Measurements from ENCODE around the gene BEND5.
A peak's percentile ranks its signal among the peaks of the same experiment; 100 is the strongest.

Gene BEND5

DNA sequence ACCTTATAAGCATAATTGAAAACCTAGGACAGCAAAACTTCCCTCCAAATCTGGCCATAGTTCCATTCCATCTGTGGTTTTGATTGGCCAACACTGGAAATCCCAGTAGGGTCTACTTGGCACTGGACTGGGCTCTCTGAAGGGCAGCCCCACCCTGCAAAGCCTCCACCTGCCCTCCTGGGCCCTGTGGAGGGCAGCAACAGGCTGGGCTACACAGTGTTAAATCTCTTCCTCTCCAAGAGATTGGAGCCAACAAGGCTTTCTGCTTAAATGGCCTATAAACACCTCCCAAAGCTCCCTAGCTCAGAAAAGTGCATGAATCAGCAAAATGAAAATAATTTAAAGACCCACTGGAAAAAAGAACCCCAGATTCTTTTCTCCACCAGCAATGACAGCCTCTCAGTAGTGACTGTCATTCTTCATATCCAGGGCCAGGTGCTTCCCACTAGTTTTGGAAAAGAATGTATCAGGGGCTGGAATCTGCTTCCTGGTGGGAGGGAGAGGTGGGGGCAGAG lies 58.5 kb downstream of the BEND5 start:
- no peak for DNase-seq

DNA sequence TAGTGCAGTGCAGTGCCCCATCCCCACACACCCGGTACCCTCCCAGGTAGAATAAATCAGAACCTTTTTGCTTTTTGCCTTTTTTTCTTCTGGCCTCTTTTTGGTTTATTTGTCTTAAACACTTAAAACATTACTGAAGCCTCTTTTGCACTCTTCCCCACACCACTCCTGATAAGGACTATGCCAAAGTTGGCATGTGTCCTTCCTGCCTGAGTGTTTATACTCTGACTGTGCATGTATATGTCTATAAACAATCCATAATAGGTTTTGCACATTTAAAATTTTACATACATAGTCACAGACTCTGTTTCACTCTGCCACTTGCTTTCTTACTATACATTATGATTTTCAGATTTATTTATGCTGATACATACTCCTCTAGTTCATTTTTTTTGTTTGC lies 59.6 kb downstream of the BEND5 start:
- DNase-seq = no peak

DNA sequence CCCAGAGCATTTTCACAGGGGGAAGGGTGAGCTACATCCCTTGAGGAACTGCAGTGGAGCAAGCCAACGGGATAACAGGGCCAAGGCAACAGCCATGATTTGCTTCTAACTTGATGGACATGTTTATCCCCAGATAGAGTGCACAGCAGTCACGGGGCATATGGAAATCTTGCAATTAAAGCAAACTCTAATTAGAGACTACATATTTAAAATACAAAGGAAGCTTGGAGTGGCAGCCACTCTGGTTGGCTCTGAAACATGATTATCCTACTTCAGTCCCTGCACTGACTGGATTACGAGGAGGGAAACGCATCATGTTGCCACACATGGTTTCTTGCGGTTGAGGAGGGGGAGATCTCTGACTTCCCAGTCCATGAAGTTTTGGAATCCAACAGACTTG lies 60.8 kb downstream of the BEND5 start:
- no peak for DNase-seq

DNA sequence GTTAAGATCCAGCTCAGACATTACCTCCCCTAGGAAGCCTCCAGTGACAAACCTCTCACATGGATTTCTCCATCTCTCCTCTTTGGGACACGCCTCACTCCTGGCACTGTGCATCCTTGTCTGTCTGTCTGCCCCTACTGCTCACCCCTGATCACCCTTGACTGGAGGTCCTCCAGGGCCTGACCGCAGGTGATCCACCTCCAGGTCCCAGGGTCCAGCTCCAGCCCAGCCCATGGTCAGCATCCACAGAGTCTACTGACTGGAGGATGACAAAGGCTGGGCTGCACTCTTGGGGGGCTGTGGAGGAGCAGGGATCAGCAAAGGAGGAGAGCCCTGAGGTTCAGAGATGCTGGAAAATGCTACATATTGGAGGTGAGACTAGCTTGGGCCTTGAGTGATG lies 65.8 kb downstream of the BEND5 start:
- no peak for DNase-seq

DNA sequence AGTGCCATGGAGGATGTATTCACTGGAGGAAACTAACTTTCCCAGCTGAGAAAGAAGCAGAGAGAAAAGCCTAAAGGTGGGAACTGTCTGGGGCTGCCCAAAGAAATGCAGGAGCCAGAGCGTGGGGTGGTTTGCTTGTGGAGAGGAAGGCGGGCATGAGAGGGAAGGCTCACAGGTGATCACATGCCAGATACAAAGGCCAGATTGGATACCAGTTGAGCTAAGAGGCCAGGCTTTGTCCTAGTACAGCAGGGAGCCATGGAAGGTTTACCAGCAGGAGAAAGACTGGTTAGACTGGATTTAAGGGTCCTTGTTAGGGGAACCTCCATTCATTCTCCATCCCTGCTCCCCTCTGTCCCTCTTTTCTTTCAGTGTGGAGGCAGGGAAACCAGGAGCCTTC lies 66.4 kb downstream of the BEND5 start:
- no peak for DNase-seq

DNA sequence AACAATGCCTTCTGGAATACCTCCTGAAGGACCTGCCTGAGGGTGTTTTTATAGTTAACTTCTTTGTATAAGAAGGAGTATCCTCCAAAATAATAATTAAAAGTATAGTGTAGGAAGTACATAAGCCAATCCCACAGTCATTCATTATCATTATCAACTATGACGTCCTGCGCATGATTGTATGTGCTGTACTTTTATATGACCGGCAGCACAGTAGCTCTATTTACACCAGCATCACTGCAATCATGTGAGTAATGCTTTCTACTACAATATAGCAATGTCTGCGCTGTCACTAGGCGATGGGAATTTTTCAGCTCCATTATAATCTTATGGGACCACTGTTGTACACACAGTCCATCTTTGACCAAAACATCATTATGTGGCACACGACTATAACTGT lies 72.0 kb downstream of the BEND5 start:
- DNase-seq = no peak

DNA sequence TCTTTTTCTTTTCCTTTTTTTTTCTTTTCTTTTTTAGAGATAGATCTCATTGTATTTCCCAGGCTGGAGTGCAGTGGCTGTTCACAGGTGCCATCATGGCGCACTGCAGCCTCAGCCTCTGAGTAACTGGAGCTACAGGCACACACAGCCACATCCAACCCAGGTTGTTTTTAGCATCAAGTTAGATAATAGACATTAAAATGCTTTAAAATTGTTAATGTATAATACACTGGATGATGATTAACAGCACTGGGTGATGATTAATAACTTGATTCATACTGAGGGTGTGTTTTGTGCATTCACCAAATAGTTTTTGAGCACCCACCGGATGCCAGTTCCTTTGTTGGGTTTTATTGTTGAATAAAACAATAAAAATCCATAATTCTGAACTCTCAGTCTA lies 75.2 kb downstream of the BEND5 start:
- no peak for DNase-seq

DNA sequence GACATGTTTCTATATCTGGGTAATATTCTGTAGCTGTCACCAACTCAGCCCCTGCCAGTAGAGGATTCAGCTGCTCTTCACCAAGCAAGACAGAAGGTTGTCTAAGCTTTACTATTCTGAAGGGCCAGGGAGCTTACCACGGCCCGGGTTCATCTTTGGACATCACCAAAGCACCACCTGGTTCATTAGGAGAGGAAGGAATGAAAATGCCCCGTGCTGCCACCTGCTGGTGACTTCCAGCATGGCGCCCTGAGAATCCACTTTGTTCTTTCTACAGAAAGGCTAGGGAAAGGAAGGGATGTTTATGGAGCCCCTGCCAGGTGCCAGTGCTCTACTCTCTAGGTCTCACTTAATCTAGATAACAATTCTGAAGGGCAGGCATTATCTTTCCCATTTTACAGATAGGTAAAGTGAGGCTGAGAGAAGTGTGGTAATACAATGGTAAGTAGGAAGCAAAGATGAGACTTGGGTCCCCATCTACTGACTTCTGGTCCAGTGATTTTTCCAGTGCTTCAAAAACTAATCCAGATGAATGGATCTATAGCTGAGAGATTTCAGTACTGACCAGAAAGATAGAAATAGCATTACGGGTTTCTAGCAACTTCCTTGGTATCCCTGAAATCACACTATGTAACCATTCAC lies 79.5 kb downstream of the BEND5 start:
- peak; percentile 30 for DNase-seq

DNA sequence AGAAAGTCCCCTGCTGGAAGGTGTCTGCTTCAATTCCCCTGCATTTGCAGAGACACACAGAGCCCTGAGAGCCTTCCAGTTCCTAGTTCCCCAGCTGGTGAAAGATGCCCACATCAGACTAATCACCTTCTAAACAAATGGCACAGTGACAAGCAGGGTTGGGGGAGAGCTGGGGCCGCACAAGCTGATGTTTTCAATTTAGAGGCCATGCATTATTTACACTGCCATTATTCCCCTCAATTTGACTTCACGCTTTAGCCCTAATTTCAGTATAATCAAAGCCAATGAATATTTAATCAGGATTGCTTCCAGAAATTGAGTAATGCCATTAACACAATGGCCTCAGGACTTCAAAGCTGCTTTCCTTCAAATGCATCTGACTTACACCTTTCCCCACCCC lies 81.5 kb downstream of the BEND5 start:
- no peak for DNase-seq

DNA sequence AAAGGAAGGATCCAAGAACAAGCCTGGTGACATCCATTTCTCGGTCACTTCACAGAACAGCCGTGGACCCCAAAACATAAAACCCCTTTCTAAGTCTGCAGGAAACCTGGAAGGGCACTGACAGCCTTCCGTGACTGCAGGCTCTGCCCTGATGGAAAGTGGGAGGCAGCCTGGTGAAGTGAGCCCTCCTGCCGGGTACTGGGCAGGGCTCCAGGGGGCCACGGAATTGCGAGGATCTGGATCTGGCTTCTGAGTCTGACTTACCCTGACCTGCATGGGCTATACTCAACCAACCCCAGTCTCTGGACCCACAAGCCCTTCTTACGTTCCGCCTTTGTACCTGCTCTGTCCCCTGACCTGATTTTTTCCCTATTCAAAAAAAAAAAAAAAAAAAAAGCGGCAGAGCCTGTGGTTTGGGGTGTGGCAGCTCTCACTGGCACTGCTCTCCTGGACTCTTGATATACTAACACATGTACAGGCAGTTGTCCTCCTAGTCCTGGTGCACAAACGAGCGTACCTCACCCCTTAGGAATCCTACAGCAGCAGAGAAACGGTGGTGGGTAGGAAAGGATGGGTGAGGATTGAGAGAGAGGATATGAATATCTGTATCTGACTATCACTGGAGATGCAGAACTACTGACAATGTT lies 82.9 kb downstream of the BEND5 start:
- DNase-seq = no peak

DNA sequence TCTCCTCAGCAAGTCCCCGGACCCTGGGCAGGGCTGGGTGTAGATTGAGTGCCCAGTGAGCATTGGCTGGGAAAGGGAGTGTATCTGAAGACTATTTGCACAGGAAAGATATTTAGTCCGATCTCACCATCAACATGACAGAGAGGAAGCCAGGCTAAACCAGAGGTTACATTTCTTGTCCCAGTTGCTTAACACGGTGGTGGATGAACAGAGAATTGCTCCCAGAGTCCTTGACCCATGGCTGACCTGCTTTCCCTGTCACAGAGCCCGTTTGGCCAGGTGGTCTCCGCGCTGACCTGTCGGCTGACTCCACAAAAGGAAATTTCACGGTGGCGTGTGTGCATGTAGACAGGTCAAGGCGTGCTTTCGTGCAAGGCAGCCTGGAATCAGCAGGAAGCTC lies 83.5 kb downstream of the BEND5 start:
- DNase-seq = no peak

DNA sequence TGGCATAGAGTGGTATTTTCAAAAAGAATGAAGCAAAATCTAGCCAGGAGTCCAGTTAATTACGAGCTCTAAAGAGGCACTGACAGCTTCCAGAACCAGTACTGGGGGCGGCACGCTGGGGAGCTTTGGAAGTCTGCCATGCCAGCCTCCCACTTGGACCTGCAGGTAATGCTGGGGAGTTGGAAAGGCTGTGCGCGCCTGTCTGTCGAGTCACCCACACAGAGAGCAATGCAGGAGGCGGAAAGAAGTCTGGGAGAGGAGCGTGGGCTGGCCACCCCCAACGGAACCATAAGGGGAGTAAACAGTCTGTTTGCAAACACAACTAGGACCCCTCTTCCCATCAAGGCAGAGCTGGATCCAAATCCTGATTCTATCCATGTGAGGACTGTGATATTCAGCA lies 84.5 kb downstream of the BEND5 start:
- DNase-seq = no peak

DNA sequence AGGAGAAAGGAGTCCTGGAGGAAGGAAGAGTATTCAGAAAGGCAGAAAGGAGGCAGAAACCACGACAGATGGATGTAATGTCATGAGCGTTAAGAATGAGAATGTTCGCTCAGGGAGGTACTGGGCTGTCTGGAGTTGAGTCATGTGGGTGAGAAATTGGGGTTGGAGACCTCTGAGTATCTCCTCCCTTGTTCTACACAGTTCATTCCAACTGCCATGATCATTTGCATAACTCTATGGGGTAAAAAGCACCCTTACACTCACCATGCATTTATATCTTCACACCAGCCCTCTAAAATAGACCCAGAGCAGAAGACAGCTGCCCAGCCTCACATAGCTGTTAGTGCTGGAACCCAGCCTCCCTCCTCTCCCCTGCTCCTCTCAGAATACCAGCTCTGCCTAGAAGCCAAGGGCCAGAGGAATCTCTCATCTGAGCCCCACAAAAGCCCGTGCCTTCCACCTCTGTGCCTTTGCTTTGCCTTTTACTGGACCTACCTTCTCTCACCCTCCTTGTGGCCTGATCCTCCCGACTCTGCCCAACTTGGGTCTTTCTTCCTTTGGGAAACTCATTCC lies 85.2 kb downstream of the BEND5 start:
- peak; percentile 11 for DNase-seq

DNA sequence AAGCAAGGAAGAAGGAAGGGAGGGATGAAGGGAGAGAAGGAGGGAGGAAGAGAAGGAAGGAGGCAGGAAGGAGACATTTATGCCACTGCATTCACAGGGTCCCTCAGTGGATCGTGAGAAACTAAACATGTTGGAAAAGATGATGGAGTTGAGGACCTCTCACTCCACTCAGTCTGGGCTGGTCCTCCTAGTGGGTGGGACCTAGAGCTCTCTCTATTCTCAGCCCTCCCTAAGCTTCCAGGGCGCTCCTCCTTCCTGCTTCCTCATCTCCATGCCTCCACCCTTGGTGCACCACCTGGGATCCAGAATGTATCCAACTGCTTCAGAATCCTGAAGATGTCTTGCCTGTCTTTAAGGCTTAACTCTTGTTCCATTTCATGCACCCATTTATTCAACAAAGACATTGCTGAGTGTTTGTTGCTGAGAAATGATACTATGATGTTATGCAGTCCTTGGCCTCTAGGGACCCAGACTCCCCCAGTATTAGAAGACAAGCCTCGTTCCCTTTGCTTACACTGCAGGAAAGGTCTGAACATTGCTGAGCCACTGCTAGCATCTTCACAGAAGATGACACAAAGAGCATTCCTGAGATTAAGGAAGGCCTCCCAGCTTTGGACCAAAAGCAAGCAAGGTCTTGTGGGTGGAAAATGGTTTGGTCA lies 88.5 kb downstream of the BEND5 start:
- DNase-seq = peak; percentile 8

DNA sequence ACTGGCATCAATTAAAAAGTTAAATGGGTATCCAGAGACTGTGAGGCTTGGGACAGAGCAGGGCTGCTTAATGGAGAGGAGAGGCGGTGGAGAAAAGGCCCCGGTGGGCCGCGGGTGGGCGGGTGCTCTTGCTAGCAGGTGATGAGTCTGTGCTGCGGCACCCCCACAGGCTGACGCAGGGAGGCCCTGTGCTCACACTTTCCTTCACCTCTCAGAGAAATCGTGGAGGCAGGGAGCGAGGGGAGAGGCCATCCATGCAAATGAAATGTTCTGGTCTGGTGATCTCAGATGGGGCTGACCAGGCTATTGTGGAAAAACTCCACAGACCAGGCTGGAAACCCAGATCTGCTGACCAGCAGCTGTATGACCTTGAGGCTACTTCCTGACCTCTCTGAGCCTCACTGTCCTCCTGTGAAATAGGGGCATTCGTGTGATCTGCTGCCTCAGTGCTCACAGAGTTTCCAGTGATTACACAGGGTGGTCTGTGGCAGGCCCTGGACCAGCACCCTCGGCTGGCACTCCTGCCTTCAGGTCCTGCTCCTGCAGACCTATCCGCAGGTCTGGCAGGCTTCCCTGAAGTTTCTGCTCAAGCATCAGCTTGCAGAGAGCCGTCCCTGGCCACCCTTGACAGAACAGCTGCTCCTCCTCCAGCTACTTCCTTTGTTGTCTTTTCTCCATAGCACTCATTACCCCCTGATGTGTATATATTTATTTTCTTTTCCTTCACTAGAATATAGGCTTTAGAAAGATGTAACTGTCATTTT lies 89.2 kb downstream of the BEND5 start:
- no peak for DNase-seq

DNA sequence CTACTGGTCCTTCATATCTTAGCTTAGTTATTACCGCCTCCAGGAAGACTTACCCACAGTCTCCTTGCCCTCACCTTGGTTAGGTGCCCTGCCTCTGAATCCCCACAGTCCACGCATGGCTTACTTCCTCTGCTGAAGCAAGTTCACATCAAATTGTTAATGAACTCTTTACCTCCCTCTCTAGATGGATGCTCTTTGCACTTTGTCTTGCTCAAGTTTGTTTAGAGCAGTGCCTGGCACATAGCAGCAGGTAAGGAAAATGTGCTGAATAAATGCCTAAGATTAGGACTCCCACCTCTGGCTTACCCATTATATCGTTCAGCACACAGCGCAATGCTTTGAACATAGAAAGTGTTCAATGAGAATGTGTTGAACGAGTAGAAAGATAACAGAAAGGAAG lies 90.5 kb downstream of the BEND5 start:
- no peak for DNase-seq

DNA sequence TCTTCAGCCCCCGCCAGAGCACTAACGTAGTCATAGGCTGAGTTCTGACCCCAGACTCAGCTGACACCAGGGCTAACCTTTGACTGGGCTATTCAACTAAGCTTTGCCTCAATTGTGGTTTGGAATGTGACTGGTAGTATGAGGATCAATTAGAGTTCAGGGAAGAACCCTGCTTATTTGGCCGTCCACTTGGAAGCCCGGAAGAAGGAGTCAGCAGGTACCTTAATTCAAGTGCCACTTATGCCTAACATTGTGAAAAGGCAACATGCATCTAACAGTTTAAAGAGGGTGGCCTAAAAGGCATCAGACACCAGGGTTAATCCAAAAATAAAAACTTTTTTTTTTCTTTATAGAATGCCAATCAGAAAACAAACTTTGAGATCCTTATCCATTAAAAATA lies 92.3 kb downstream of the BEND5 start:
- no peak for DNase-seq

DNA sequence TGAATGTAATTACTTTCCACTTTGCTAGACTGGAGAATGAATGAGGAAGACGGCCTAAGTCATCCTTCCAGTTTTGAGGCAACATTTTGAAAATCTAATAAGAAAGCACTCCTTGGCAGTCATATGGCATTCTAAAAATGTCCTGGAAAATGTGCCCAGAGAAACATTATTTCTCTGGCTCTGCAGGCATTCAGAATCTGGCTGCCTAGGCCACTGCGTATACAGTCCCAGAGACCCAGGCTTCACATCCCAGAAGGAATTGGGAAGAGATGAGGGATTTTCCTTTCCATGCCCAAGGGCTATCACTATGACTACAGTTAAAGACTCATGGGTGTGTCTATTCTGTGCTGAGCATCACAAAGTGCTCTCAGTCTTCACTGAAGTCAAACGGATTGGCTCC lies 92.9 kb downstream of the BEND5 start:
- no peak for DNase-seq

DNA sequence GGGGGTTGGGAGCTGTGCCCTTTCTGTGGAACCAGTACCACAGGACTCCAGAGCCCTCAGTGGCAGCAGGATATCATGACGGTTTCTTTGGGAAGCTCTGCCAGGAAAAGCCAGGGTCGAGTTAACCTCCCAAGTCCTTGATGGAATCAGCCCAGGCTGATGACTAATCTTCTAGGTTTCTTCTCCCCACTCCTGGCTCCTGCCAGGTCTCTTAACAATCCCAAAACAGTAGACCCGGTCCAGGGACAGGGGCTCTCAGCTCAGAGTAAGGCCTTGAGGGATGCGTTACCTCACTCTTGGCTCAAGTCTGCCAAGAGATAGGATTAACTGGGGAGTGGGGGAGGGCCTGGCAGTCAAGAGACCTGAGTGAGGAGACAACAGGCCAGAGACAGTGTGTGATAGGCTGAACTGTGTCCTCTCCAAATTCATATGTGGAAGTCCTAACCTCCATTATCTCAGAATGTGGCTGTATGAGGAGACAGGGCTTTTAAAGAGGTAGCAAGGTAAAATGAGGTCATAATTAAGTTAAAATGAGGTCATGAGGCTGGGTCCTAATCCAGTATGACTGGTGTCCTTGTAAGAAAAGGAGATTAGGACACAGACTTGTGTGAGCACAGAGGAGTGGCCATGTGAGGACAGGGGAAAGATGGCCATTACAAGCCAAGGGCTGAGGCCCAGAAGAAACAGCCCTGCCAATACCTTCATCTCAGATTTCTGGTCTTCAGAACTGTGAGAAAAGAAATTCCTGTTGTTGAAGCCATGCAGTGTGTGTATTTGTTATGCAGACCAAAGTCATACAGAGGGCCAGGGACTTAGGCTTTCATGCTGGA lies 95.0 kb downstream of the BEND5 start:
- peak; percentile 42 for DNase-seq

DNA sequence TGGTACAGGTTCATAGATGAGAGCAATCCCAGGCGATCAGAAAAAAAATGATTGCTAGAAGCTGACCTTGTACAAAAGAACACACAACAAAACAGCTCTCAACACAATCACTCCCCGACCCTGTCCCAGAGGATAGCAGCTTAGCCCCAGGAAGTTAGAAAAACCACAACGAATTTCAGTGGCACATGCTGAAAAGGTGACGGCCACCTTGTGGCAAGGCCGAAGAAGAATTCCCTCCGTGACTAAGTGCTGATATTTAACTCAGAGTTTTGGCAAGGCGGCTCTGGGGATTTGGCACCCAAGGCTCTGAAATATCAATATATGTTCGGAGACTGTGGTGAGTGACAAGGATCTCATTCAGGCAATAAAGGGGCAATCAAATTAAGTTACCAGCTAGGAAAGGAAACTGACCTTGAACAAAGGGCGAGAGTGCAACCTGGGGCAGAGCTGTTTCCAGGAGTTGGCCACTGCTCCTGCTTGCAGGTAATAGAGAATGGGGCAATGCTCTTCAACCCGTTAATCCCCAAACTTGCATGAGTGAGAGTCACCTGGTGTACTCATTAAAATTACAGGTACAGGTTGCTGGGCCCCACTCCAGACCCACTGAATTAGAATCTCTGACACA lies 96.2 kb downstream of the BEND5 start:
- DNase-seq = no peak

DNA sequence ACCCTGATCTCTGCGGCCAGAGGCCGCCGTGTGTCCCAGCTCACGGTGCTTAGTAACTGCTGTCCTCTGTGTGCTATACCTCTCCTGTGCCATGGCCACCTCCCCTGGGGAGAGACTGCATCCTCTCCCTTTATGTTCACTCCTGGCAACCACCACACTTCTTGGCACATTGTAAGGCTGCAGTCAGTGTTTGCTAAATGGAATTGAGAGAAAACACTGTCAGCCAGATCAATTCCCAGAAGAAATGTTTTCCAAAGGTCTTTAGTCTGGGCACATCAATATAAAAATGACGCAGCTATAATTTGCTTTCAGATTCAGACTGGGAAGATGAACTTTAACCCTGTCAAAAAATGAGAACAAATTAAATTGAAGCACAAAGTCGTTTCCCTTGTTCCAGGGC lies 96.8 kb downstream of the BEND5 start:
- DNase-seq = no peak

Measured in fibroblast of skin of right quadriceps (primary cell).